A549 (cell line): ENCODE data around the gene ADPGK. TPM values are rescaled to one million over a fixed set of nuclear protein-coding genes. Genes with fewer than 3 reads are reported as not detected.

ENCODE experiments used
- ATAC-seq, 2 experiments: fragments of 200-7000 bp in 1 of 2; fragments of >200 bp in 1 of 2; cut with Nextera tagmentation in 1 of 2; cut with Tn5 transposase in 1 of 2; 3 replicates each; pipeline versions ENCODE4 v1.8.0 to v1.9.1; 2018 to 2020; ENCODE audit warnings: mild to moderate bottlenecking in 1 of 2, moderate library complexity in 1 of 2
- CTCF ChIA-PET: fragments of 300-600 bp; sonication (Branson Sonifier 250); formaldehyde crosslinking; extraction: SDS; loops from one replicate; lab custom pipeline; 2021; ENCODE audit warnings: antibody characterized with exemption, inconsistent platforms; lab: Yijun Ruan, JAX
- POLR2A ChIA-PET: fragments of 350-600 bp; formaldehyde crosslinking; extraction: SDS; loops from one replicate; lab custom pipeline; 2021; ENCODE audit warnings: antibody characterized with exemption, inconsistent platforms; lab: Yijun Ruan, JAX
- DNase-seq, 2 experiments: peaks; one replicate each; pipeline versions ENCODE4 v3.0.0 to v3.0.0-alpha.2; 2011 to 2016; ENCODE audit warnings: low read depth in 1 of 2, low spot score in 1 of 2
- FAIRE-seq: peaks from 2 replicates; lab custom pipeline; 2011; peaks lifted over from hg19 to GRCh38; lab: Jason Lieb, UNC
- H3K27ac ChIP-seq, 2 experiments: fragments of >200 bp; sonication (Bioruptor Twin); formaldehyde crosslinking; 3 replicates each; pipeline ENCODE4 v1.5.1; 2016 to 2017
- H3K4me1 ChIP-seq: fragments of >200 bp; sonication (Bioruptor Twin); formaldehyde crosslinking; 3 replicates; pipeline ENCODE4 v1.6.1; 2016
- H3K4me2 ChIP-seq: fragments of >200 bp; sonication (Bioruptor Twin); formaldehyde crosslinking; 3 replicates; pipeline ENCODE4 v1.6.1; 2016
- H3K4me3 ChIP-seq: fragments of >200 bp; sonication (Bioruptor Twin); formaldehyde crosslinking; 3 replicates; pipeline ENCODE4 v1.5.1; 2016
- H3K9me3 ChIP-seq: fragments of >200 bp; sonication (Bioruptor Twin); formaldehyde crosslinking; 3 replicates; pipeline ENCODE4 v1.6.1; 2016
- BCL3 ChIP-seq: fragments of >200 bp; sonication (Bioruptor Twin); formaldehyde crosslinking; IDR thresholded peaks from 3 replicates; pipeline ENCODE4 v1.6.1; 2016
- CBX8 ChIP-seq: fragments of 200-600 bp; sonication (generic); IDR thresholded peaks from 2 replicates; pipeline ENCODE4 v1.6.1; 2016
- CEBPB ChIP-seq, 2 experiments: fragments of >200 bp in 1 of 2; sonication (Bioruptor Twin) in 1 of 2; formaldehyde crosslinking in 1 of 2; IDR thresholded peaks; 2 replicates each; pipeline ENCODE4 v1.6.1; 2012 to 2016
- CHD2 ChIP-seq: fragments of 150-350 bp; IDR thresholded peaks from 2 replicates; pipeline ENCODE4 v1.6.1; 2014; ENCODE audit warnings: low read length; ENCODE audit not compliant: partially characterized antibody
- E2F6 ChIP-seq: IDR thresholded peaks from 2 replicates; pipeline ENCODE4 v1.6.1; 2012; ENCODE audit warnings: low read depth, borderline replicate concordance
- EHF ChIP-seq: fragments of 250-450 bp; sonication (Bioruptor Pico); IDR thresholded peaks from 2 replicates; pipeline ENCODE4 v1.5.0; 2020; ENCODE audit warnings: mild to moderate bottlenecking
- ELK1 ChIP-seq: fragments of 150-350 bp; IDR thresholded peaks from 2 replicates; pipeline ENCODE4 v1.6.1; 2014; ENCODE audit warnings: low read depth, mild to moderate bottlenecking, low read length
- FOSB ChIP-seq: fragments of 250-450 bp; sonication (Bioruptor Pico); IDR thresholded peaks from 2 replicates; pipeline ENCODE4 v1.5.0; 2020; ENCODE audit warnings: mild to moderate bottlenecking, moderate library complexity
- FOXS1 ChIP-seq: fragments of 250-450 bp; sonication (Bioruptor Pico); IDR thresholded peaks from 2 replicates; pipeline ENCODE4 v1.5.0; 2020; ENCODE audit warnings: mild to moderate bottlenecking, moderate library complexity
- HES2 ChIP-seq: fragments of >200 bp; sonication (Bioruptor Twin); formaldehyde crosslinking; IDR thresholded peaks from 2 replicates; pipeline ENCODE4 v1.6.1; 2016
- HOXA7 ChIP-seq: fragments of 250-450 bp; sonication (Bioruptor Pico); IDR thresholded peaks from 2 replicates; pipeline ENCODE4 v1.5.0; 2020; ENCODE audit warnings: mild to moderate bottlenecking, moderate library complexity
- JUNB ChIP-seq: fragments of >200 bp; sonication (Bioruptor Twin); formaldehyde crosslinking; IDR thresholded peaks from 2 replicates; pipeline ENCODE4 v1.6.1; 2016
- KDM1A ChIP-seq: fragments of 200-600 bp; sonication (generic); IDR thresholded peaks from 2 replicates; pipeline ENCODE4 v1.6.1; 2016; ENCODE audit warnings: low read depth, mild to moderate bottlenecking
- KDM5A ChIP-seq: fragments of 200-600 bp; sonication (generic); IDR thresholded peaks from 2 replicates; pipeline ENCODE4 v1.6.1; 2016; ENCODE audit warnings: antibody characterized with exemption, mild to moderate bottlenecking
- MAFK ChIP-seq: fragments of 450-650 bp; IDR thresholded peaks from 2 replicates; pipeline ENCODE4 v1.6.1; 2014; ENCODE audit not compliant: partially characterized antibody
- MAX ChIP-seq: IDR thresholded peaks from 2 replicates; pipeline ENCODE4 v1.6.1; 2012
- MAZ ChIP-seq: fragments of 150-350 bp; IDR thresholded peaks from 2 replicates; pipeline ENCODE4 v1.6.1; 2014; ENCODE audit warnings: antibody characterized with exemption, low read depth, low read length, borderline replicate concordance
- NPAS2 ChIP-seq: fragments of 250-450 bp; sonication (Bioruptor Pico); IDR thresholded peaks from 2 replicates; pipeline ENCODE4 v1.8.0; 2022; ENCODE audit warnings: mild to moderate bottlenecking, moderate library complexity, borderline replicate concordance
- NR3C1 ChIP-seq: fragments of >200 bp; sonication (Bioruptor Twin); formaldehyde crosslinking; IDR thresholded peaks from 3 replicates; pipeline ENCODE4 v1.6.1; 2017
- PBX3 ChIP-seq: IDR thresholded peaks from 2 replicates; pipeline ENCODE4 v1.6.1; 2012
- POLR2A ChIP-seq: IDR thresholded peaks from 2 replicates; pipeline ENCODE4 v1.6.1; 2012; ENCODE audit warnings: mild to moderate bottlenecking, low read length
- POLR2AphosphoS2 ChIP-seq: conservative IDR thresholded peaks from 2 replicates; pipeline ENCODE4 v1.6.1; 2012; ENCODE audit warnings: low read length, improper control_type of control experiment, inconsistent platforms
- RARB ChIP-seq: fragments of 250-450 bp; sonication (Bioruptor Pico); IDR thresholded peaks from 2 replicates; pipeline ENCODE4 v1.8.0; 2021; ENCODE audit warnings: mild to moderate bottlenecking, moderate library complexity
- REST ChIP-seq: fragments of 200-600 bp; sonication (generic); IDR thresholded peaks from 2 replicates; pipeline ENCODE4 v1.6.1; 2016; ENCODE audit warnings: antibody characterized with exemption, mild to moderate bottlenecking, moderate library complexity
- RNF2 ChIP-seq: fragments of 200-600 bp; sonication (generic); IDR thresholded peaks from 2 replicates; pipeline ENCODE4 v1.6.1; 2016; ENCODE audit warnings: low read depth, mild to moderate bottlenecking, antibody characterized with exemption, moderate library complexity, borderline replicate concordance
- SREBF2 ChIP-seq: fragments of 450-650 bp; IDR thresholded peaks from 2 replicates; pipeline ENCODE4 v1.6.1; 2014; ENCODE audit warnings: mild to moderate bottlenecking, moderate library complexity
- USF2 ChIP-seq: fragments of 450-650 bp; IDR thresholded peaks from 2 replicates; pipeline ENCODE4 v1.6.1; 2014; ENCODE audit warnings: antibody characterized with exemption
- ZC3H11A ChIP-seq: fragments of 450-650 bp; IDR thresholded peaks from 2 replicates; pipeline ENCODE4 v1.6.1; 2014; ENCODE audit warnings: antibody characterized with exemption, mild to moderate bottlenecking
- ZNF302 ChIP-seq: fragments of 250-450 bp; sonication (Bioruptor Pico); IDR thresholded peaks from 2 replicates; pipeline ENCODE4 v1.9.0; 2021; ENCODE audit warnings: inconsistent platforms, mild to moderate bottlenecking, moderate library complexity
- WGBS: methylation state at CpG from one replicate; pipeline ENCODE4 v1.1.6; 2017; ENCODE audit errors: missing lambda C conversion rate; 5-methylcytosine and 5-hydroxymethylcytosine counted together
- polyA plus RNA-seq, 4 experiments: library from polyadenylated mRNA; depleted of rRNA in 3 of 4; stranded (reverse); fragments of >200 nt; fragmentation: RNase III in 1 of 4; extraction: RNeasy Plus Mini Kit Qiagen cat#74134 plus additional on column Dnase treatment in 1 of 4; gene quantifications; 2 replicates in 3 of 4; 3 replicates in 1 of 4; pipeline ENCODE4 v1.2.3, GENCODE V29; 2011 to 2017

Gene ADPGK
- polyA plus RNA-seq, 2 of the 4 experiments (the other 2 are of a cell fraction): 56.6 to 98.3 TPM

DNA sequence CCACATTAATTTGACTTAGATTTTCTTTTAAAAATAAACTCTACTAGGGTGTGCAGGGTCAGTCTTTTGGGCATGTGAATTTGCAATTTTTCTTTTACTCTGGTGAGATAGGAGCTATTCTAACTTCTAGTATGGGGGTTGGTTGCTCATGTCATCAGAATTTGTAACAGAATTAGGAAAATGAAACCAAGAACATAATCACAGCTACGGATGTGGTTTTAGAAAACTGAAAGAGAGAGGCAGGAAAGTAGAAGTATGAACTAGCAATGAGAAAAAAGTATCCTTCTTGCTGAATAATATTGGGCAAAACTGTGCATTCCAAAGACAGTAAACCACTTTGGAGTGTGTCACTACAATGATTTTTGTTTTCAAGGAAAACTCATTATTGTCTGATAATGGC lies 43.3 kb downstream of the ADPGK start:
- CTCF ChIA-PET: interaction anchor here (1.0 to 1.9 kb wide), 5 partner anchors 8 to 31 kb away, joined by 3 to 11 read pairs (median 5); no protein-coding TSS in a partner anchor
- 88% methylated on average over 1 of the region's 1 CpG for WGBS

DNA sequence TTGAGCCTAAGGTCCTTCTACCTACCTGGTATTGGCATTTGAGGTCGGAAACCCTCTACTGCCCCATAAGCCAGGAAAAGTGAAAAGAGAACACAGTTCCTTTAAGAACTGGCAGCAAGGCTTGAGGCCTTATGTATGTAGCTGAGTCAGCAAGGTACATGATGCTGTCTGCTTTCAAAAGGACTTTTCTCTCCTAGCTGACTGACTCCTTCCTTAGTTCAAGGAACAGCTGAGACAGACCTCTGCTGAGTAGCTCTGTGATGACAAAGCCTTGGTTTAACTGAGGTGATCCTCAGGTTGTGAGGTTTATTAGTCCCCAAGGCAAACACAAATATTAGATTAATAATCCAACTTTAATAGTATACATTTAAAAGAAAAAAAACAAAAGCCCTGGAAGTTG lies 45.8 kb downstream of the ADPGK start:
- H3K9me3 ChIP-seq: no peaks in the 10 kb centered on the region
- CTCF ChIA-PET: interaction anchor here (1.6 to 8.6 kb wide), 2 partner anchors 9 to 15 kb away, joined by 7 to 71 read pairs; no protein-coding TSS in a partner anchor

More for the DNA sequence above, 43.3 kb downstream of the ADPGK start:
- no peak overlapping the region for H3K27ac ChIP-seq
- TF ChIP-seq POLR2A (no peak), HOXA7 (CRISPR knock-in tag) (no peak), ZNF302 (no peak), ELK1 (no peak), EHF (CRISPR knock-in tag) (no peak), KDM1A (no peak), SREBF2 (no peak), MAZ (no peak), CBX8 (no peak), KDM5A (no peak), NPAS2 (no peak), BCL3 (no peak), E2F6 (no peak), FOSB (no peak), RNF2 (no peak), HES2 (no peak)
- no peaks in the 10 kb centered on the region for H3K9me3 ChIP-seq
- no peak for DNase-seq
- H3K4me3 ChIP-seq: no peak overlapping the region
- no peak for ATAC-seq
- POLR2A ChIA-PET: no interaction called here
- FAIRE-seq: no peak
- H3K4me1 ChIP-seq: no peaks in the 10 kb centered on the region
- no peak overlapping the region for H3K4me2 ChIP-seq

DNA sequence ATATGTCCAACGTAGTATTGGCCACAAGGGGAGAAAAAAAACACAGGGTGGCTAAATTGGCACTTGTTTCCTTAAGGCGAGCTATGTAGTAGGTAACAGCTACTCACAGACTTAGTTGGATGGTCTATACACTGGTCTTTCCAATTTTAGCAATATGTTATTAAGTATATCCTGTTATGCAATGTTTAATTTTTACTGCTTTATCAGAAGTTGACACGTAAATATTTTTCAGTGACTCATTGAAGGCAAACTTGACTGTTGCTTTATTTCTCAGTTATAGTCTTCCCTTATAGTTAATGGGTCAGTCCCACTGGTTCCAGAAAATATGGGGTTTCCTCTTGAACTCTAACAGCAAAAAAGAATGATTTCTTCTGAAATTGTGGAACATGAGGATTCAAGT lies 46.5 kb downstream of the ADPGK start:
- Histone ChIP-seq H3K4me1 (no peaks in the 10 kb centered on the region), H3K4me3 (no peak overlapping the region), H3K4me2 (no peak overlapping the region), H3K27ac (no peak overlapping the region), H3K9me3 (no peaks in the 10 kb centered on the region)
- 78% methylated on average over 3 of the region's 3 CpGs for WGBS
- FAIRE-seq: no peak
- ChIA-PET CTCF (interaction anchor here (0.6 to 8.6 kb wide), 4 partner anchors 14 to 61 kb away, joined by 3 to 71 read pairs (median 6); no protein-coding TSS in a partner anchor), POLR2A (no interaction called here)
- DNase-seq: no peak
- ATAC-seq: no peak; a peak in 2 of 6 replicates
- TF ChIP-seq USF2 (no peak), ZC3H11A (no peak), PBX3 (no peak), MAFK (no peak), CHD2 (no peak), CBX8 (no peak), MAX (no peak), POLR2AphosphoS2 (no peak), FOXS1 (no peak), REST (no peak), JUNB (no peak), NR3C1 (no peak), CEBPB (IDR thresholded peaks at IDR 0.05) (no peak)

More for the DNA sequence above, 45.8 kb downstream of the ADPGK start:
- TF ChIP-seq MAFK (peak; percentile 83), RARB (CRISPR knock-in tag) (no peak), NR3C1 (no peak)
- ATAC-seq (no peak), DNase-seq (no peak), FAIRE-seq (no peak)
- no peak overlapping the region for H3K4me2 ChIP-seq
- H3K4me3 ChIP-seq: no peak overlapping the region
- no peak overlapping the region for H3K27ac ChIP-seq
- H3K4me1 ChIP-seq: no peaks in the 10 kb centered on the region
- POLR2A ChIA-PET: no interaction called here
- 84% methylated on average over 1 of the region's 1 CpG for WGBS
